Heart left ventricle (tissue), 16 donors: ENCODE results near the gene DUSP5. TPM values are rescaled to one million over a fixed set of nuclear protein-coding genes. Genes with fewer than 3 reads are reported as not detected.

Source experiments
- ATAC-seq, 4 donors: fragments of 200-7000 bp; cut with Tn5 transposase; one replicate each; pipeline ENCODE4 v1.9.1; 2020 to 2022; ENCODE audit warnings: moderate library complexity in 4 of 4, mild to moderate bottlenecking in 3 of 4, moderate number of reproducible peaks in 1 of 4
- DNase-seq, 5 donors: peaks; one replicate each; pipeline ENCODE4 v3.0.0-alpha.2; 2020
- H3K27ac ChIP-seq, 12 donors: fragments of 200-600 bp; sonication (generic) in 4 of 12; one replicate each; pipeline versions ENCODE4 v1.5.0 to v1.8.0; 2016 to 2022; ENCODE audit warnings: mild to moderate bottlenecking in 2 of 12
- H3K27me3 ChIP-seq, 9 donors: fragments of 200-600 bp; sonication (generic) in 2 of 9; one replicate each; pipeline versions ENCODE4 v1.5.1 to v1.8.0; 2016 to 2022; ENCODE audit warnings: mild to moderate bottlenecking in 3 of 9
- H3K36me3 ChIP-seq, 9 donors: fragments of 200-600 bp; sonication (generic) in 2 of 9; one replicate each; pipeline versions ENCODE4 v1.5.0 to v1.8.0; 2018 to 2022; ENCODE audit warnings: mild to moderate bottlenecking in 2 of 9
- H3K4me1 ChIP-seq, 12 donors: fragments of 200-600 bp; sonication (generic) in 4 of 12; one replicate each; pipeline versions ENCODE4 v1.5.0 to v1.8.0; 2016 to 2022; ENCODE audit warnings: mild to moderate bottlenecking in 3 of 12
- H3K4me3 ChIP-seq, 12 donors: fragments of 200-600 bp; sonication (generic) in 4 of 12; one replicate each; pipeline versions ENCODE4 v1.5.0 to v1.8.0; 2017 to 2022; ENCODE audit warnings: mild to moderate bottlenecking in 9 of 12, moderate library complexity in 4 of 12
- H3K9me3 ChIP-seq, 12 donors: fragments of 200-600 bp; sonication (generic) in 4 of 12; one replicate each; pipeline versions ENCODE4 v1.5.0 to v1.8.0; 2016 to 2022; ENCODE audit warnings: mild to moderate bottlenecking in 1 of 12
- CTCF ChIP-seq, 12 donors: fragments of 200-600 bp; sonication (generic) in 4 of 12; IDR thresholded peaks; one replicate each; pipeline versions ENCODE4 v1.5.0 to v1.8.0; 2018 to 2022; ENCODE audit warnings: antibody characterized with exemption in 12 of 12, mild to moderate bottlenecking in 5 of 12
- POLR2A ChIP-seq, 2 donors: fragments of 450-650 bp; IDR thresholded peaks; one replicate each; pipeline ENCODE4 v1.6.1; 2017; ENCODE audit warnings: antibody characterized with exemption in 2 of 2, mild to moderate bottlenecking in 2 of 2, moderate library complexity in 2 of 2
- WGBS, 4 donors: extraction: QIAGEN DNeasy Blood & Tissue Kit in 2 of 4; methylation state at CpG; one replicate each; pipeline versions ENCODE4 v1.1.5 to v1.1.7; 2013 to 2018; 5-methylcytosine and 5-hydroxymethylcytosine counted together
- intact Hi-C, 10 donors: fragments of 100-400 bp; cut with DNase I; formaldehyde crosslinking; loops; one replicate each; pipeline versions ENCODE4 v1.11.1 to v1.14.2; 2022
- polyA plus RNA-seq, 2 donors: library from polyadenylated mRNA; stranded (reverse); fragments of 200-250 nt; gene quantifications; one replicate each; pipeline ENCODE4 v1.2.3, GENCODE V29; 2013
- total RNA-seq, 9 donors: library from RNA; depleted of rRNA in 2 of 9; stranded (reverse); fragments of >200 nt in 2 of 9; fragmentation: NEBNext Ultra II Directional in 3 of 9; extraction: Animal tissue kit (Norgen Biotek cat#: 25700) in 3 of 9; gene quantifications; one replicate each; pipeline versions ENCODE4 v1.1.0 to v1.2.4, GENCODE V29; 2016 to 2023
- donor health status: ischemic (EF 13 %, LVEDD 7.1; RV severe dilation, severe dysfunction).
- donor health status: healthy with polysubstance abuse.
- donor health status: DM: no; HTN: yes; CAD: no.
- donor health status: DM: no; HTN: no; CAD: no.
- donor health status: ischemic (EF 25% LVEDD 6.9; RV normal size, moderate dysfunction).
- donor health status: ischemic (EF 25% LVEDD 5.7; RV mildly dilated, moderate dysfunction).
- donor health status: healthy.
- donor health status: DM: yes; HTN: yes; CAD: no.
- donor health status: ischemic (EF 35%, LVEDD 5.7; RV mildly dilated, moderate dysfunction).
- donor health status: nonischemic (EF 11% LVEDD 7.7; RV severe dilation, severe dysfunction).
- donor health status: DM: yes; HTN: yes; CAD: no.
- donor health status: PGD.
- donor health status: ischemic (EF 29% LVEDD 5.4; RV normal size, mild dysfunction).
- donor health status: nonischemic (EF 23%, LVEDD 6.1; RV moderate dilation, normal function).

The DUSP5 gene
- total and polyA plus RNA-seq, 11 donors: 3.5 to 42.7 (median 16.1) TPM

- no peak for DNase-seq
- peaks cover 0 to 32% (median 6%) of the 10 kb centered on the region in 12 donors for H3K4me1 ChIP-seq
- H3K36me3 ChIP-seq: no peaks in the 10 kb centered on the region
- no peak for TF ChIP-seq CTCF (IDR thresholded peaks at IDR 0.05)
- no peak for TF ChIP-seq POLR2A (IDR thresholded peaks at IDR 0.05)
- H3K4me3 ChIP-seq: no peak overlapping the region
- intact Hi-C loops: no loop called here
- ATAC-seq: peak in 2 of 4 donors; percentile 24 to 26
- H3K9me3 ChIP-seq: no peaks in the 10 kb centered on the region
- WGBS, 4 donors: 78 to 82% (median 80%) methylated on average over 6 of the region's 6 CpGs
- H3K27me3 ChIP-seq: no peaks in the 10 kb centered on the region
- no peak overlapping the region for H3K27ac ChIP-seq
These were observed 10.0 kb upstream of the DUSP5 start for GRCh38 chr10:110487411-110488331.

DNA sequence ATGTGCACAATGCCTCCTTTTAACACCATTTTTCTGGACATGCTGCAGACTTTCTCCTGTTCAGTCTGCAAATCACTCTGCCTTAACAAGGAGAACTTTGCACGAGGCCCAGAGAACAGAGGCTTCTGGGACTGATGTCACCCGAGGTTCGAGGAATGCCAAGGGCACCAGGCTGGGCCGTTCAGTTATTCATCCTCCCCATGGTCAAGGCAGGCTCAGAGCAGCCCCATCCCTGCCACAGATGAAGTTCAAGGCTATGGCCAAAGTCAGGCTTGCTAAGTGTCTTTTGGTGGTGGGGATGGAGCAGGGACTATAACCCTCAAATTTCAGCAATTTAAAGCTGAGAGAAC, 9.4 kb upstream of the DUSP5 start:
- H3K36me3 ChIP-seq: no peaks in the 10 kb centered on the region
- TF ChIP-seq CTCF (IDR thresholded peaks at IDR 0.05): no peak
- TF ChIP-seq POLR2A (IDR thresholded peaks at IDR 0.05): no peak
- ATAC-seq: no peak
- H3K9me3 ChIP-seq: no peaks in the 10 kb centered on the region
- DNase-seq: no peak
- H3K27ac ChIP-seq: no peak overlapping the region
- WGBS, 4 donors: 70 to 79% (median 72%) methylated on average over 4 of the region's 4 CpGs
- H3K27me3 ChIP-seq: no peaks in the 10 kb centered on the region
- H3K4me3 ChIP-seq: no peak overlapping the region
- H3K4me1 ChIP-seq: peaks cover 0 to 32% (median 6%) of the 10 kb centered on the region in 12 donors
- intact Hi-C loops: no loop called here

- peak overlapping the region in 2 of 12 donors; percentile 25 to 58 for H3K27ac ChIP-seq
- no peak overlapping the region for H3K4me3 ChIP-seq
- intact Hi-C loops: no loop called here
- 57 to 71% (median 59%) methylated on average over 5 of the region's 5 CpGs for WGBS, 4 donors
- TF ChIP-seq CTCF (IDR thresholded peaks at IDR 0.05) (no peak), POLR2A (IDR thresholded peaks at IDR 0.05) (no peak)
- no peaks in the 10 kb centered on the region for H3K27me3 ChIP-seq
- H3K36me3 ChIP-seq: no peaks in the 10 kb centered on the region
- H3K4me1 ChIP-seq: peaks cover 0 to 32% (median 6%) of the 10 kb centered on the region in 12 donors
- DNase-seq (no peak), ATAC-seq (no peak)
- no peaks in the 10 kb centered on the region for H3K9me3 ChIP-seq
These were observed 8.8 kb upstream of the DUSP5 start for GRCh38 chr10:110488940-110489339.

- Histone ChIP-seq H3K4me1 (peaks cover 0 to 34% (median 8%) of the 10 kb centered on the region in 12 donors), H3K9me3 (no peaks in the 10 kb centered on the region), H3K27ac (no peak overlapping the region), H3K4me3 (no peak overlapping the region), H3K27me3 (no peaks in the 10 kb centered on the region), H3K36me3 (no peaks in the 10 kb centered on the region)
- TF ChIP-seq POLR2A (IDR thresholded peaks at IDR 0.05): no peak
- no peak for TF ChIP-seq CTCF (IDR thresholded peaks at IDR 0.05)
- ATAC-seq (peak in 1 of 4 donors; percentile 32), DNase-seq (no peak)
- 63 to 77% (median 69%) methylated on average over 4 of the region's 4 CpGs for WGBS, 4 donors
- intact Hi-C loops: loop anchor here in 3 of 10 donors (10.0 kb wide), 2 partner anchors 136 to 266 kb away; no protein-coding TSS in a partner anchor
These were observed 7.1 kb upstream of the DUSP5 start for GRCh38 chr10:110490640-110491039.
